OCI-LY7 (cell line): ENCODE data around the gene NAALAD2.

ENCODE experiments used
- EZH2phosphoT487 ChIP-seq: fragments of 200-600 bp; sonication (generic); IDR thresholded peaks from 2 replicates; pipeline ENCODE4 v1.6.1; 2018; ENCODE audit warnings: low read depth, borderline replicate concordance, mild to moderate bottlenecking, mixed run types, antibody characterized with exemption, low read length, moderate library complexity, mixed read lengths
- TF ChIP-seq, protein P1 (sequence below): fragments of 200-600 bp; sonication (generic); conservative IDR thresholded peaks from 2 replicates; pipeline ENCODE4 v1.5.1; 2014; ENCODE audit warnings: mild to moderate bottlenecking, antibody characterized with exemption, low read length, moderate library complexity, mixed read lengths

DNA sequence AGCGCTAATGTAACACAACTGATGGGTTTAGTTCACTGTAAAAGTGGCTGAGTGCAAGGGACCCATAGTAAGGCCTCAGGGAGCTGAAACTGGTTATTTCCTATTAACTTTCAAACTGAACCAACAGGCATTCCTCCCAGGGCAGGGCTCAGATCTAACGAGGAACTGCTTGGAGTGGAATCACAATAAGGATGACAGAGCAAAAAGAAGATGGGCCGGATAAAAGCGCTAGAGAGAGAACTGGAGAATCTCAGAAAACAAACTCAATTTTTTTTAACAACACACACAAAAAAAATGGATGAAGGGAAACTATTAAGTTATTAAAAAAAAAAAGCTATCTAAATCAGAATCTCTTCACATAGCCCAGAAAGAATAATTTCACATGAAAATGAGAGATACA lies 102.5 kb downstream of the NAALAD2 start:
- TF ChIP-seq, protein P1, sequence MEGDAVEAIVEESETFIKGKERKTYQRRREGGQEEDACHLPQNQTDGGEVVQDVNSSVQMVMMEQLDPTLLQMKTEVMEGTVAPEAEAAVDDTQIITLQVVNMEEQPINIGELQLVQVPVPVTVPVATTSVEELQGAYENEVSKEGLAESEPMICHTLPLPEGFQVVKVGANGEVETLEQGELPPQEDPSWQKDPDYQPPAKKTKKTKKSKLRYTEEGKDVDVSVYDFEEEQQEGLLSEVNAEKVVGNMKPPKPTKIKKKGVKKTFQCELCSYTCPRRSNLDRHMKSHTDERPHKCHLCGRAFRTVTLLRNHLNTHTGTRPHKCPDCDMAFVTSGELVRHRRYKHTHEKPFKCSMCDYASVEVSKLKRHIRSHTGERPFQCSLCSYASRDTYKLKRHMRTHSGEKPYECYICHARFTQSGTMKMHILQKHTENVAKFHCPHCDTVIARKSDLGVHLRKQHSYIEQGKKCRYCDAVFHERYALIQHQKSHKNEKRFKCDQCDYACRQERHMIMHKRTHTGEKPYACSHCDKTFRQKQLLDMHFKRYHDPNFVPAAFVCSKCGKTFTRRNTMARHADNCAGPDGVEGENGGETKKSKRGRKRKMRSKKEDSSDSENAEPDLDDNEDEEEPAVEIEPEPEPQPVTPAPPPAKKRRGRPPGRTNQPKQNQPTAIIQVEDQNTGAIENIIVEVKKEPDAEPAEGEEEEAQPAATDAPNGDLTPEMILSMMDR, result no peak
- TF ChIP-seq EZH2phosphoT487, result no peak
